ENCODE measurements around the gene HEATR3.
"Not testable (repeated sequence)": the region's sequence is repeated elsewhere in the genome, so short reads cannot be mapped to it uniquely, and the experiment has no call there.

The HEATR3 gene

GRCh38 chr16:50099957-50100648, 34.3 kb downstream of the HEATR3 start:
- DNase-seq (ENCODE audit: low spot score): no peak

GRCh38 chr16:50102051-50102746, 36.4 kb downstream of the HEATR3 start:
- peak; percentile 42 for DNase-seq (ENCODE audit: low spot score)

GRCh38 chr16:50103764-50104163, 38.0 kb downstream of the HEATR3 start:
- DNase-seq (ENCODE audit: low spot score): no peak

GRCh38 chr16:50114357-50115129, 48.8 kb downstream of the HEATR3 start:
- DNase-seq (ENCODE audit: low spot score): no peak

- DNase-seq (ENCODE audit: low spot score): no peak
These were observed 54.9 kb downstream of the HEATR3 start for GRCh38 chr16:50120711-50121110.

GRCh38 chr16:50121278-50121677, 55.5 kb downstream of the HEATR3 start:
- DNase-seq (ENCODE audit: low spot score): no peak

- DNase-seq (ENCODE audit: low spot score): no peak
These were observed 56.1 kb downstream of the HEATR3 start for GRCh38 chr16:50121721-50122445.

- no peak for DNase-seq (ENCODE audit: low spot score)
These were observed 57.6 kb downstream of the HEATR3 start for GRCh38 chr16:50123417-50123816.

GRCh38 chr16:50124769-50125168, 59.0 kb downstream of the HEATR3 start:
- DNase-seq (ENCODE audit: low spot score): no peak

- no peak for DNase-seq (ENCODE audit: low spot score)
These were observed 60.4 kb downstream of the HEATR3 start for GRCh38 chr16:50126183-50126582.

GRCh38 chr16:50132571-50132970, 66.8 kb downstream of the HEATR3 start:
- not testable (repeated sequence) for DNase-seq (ENCODE audit: low spot score)

GRCh38 chr16:50133214-50133613, 67.4 kb downstream of the HEATR3 start:
- DNase-seq (ENCODE audit: low spot score): no peak

- DNase-seq (ENCODE audit: low spot score): no peak
These were observed 70.6 kb downstream of the HEATR3 start for GRCh38 chr16:50136399-50136798.

GRCh38 chr16:50137268-50137667, 71.5 kb downstream of the HEATR3 start:
- no peak for DNase-seq (ENCODE audit: low spot score)

- no peak for DNase-seq (ENCODE audit: low spot score)
These were observed 73.8 kb downstream of the HEATR3 start for GRCh38 chr16:50139580-50139979.

- DNase-seq (ENCODE audit: low spot score): no peak
These were observed 78.4 kb downstream of the HEATR3 start for GRCh38 chr16:50144211-50144610.

- no peak for DNase-seq (ENCODE audit: low spot score)
These were observed 81.0 kb downstream of the HEATR3 start for GRCh38 chr16:50146479-50147435.

- DNase-seq (ENCODE audit: low spot score): no peak
These were observed 85.6 kb downstream of the HEATR3 start for GRCh38 chr16:50151322-50151721.

- DNase-seq (ENCODE audit: low spot score): no peak
These were observed 86.0 kb downstream of the HEATR3 start for GRCh38 chr16:50151756-50152155.

- peak; percentile 60 for DNase-seq (ENCODE audit: low spot score)
These were observed 86.6 kb downstream of the HEATR3 start for GRCh38 chr16:50152351-50152806.
